ENCODE data around the gene NLE1.

Gene NLE1

DNA sequence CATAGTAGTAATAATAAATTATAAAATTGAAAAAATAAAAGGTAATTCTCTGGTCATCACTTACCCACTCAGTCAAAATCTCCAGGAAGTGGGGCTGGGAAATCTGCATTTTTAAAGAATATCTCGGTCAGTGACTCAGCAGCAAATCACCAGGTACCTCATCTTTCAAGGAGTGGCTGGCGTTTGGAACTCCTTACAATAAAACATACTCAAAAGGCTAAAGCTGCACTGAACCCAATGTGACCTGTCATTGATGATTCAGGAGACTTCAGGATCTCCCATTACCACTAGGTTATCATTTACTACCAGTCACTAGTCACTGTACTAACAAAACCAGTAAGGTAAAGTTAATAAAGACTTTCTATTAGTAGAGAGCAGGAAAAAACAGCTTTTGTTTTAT is 57.1 kb downstream of the NLE1 start:
- no peak for DNase-seq

DNA sequence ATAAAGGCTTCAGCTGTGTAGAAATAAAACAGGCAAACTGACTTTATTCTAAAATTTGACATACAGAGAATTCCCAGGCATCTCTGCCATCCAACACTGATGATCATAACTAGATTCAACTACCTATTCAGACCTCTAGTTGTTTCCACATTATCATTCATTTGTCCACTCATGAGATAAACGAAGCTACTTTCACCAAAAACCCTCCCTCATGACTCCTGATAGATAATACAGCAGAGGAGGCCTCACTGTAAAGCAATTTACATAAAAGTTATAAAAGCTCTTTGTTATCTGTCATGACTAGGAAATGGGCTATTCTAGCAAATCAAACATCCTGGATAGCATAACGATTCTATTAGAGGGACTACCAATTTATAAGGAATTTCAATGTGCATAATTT is 59.0 kb downstream of the NLE1 start:
- no peak for DNase-seq

DNA sequence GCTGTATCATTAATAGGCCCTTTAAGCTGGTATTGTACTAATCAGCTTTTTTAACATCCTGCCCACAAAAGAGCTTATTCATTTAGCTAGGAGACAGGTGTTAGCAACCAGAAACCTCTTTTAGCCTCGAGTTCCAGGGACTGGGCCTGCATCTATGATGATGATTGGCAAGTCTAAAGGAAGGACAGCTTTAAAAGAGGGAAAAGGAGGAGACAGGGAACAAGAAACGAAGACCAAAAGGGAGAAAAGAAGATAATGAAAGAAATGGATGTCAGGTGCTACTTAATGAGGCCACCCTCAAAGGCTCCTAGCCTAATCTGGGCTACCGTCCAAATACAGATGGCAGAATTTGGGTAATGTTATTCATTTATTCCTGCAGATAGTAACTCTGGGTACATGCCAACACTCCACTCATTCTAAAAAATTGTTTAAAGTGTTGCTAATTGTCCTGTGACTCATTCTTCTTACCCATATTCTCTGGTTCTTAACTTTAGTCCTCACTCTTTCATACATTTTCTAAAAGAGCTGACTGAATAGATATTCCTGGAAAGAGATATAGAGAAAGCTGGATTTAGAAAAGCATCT is 59.9 kb downstream of the NLE1 start:
- DNase-seq: no peak

DNA sequence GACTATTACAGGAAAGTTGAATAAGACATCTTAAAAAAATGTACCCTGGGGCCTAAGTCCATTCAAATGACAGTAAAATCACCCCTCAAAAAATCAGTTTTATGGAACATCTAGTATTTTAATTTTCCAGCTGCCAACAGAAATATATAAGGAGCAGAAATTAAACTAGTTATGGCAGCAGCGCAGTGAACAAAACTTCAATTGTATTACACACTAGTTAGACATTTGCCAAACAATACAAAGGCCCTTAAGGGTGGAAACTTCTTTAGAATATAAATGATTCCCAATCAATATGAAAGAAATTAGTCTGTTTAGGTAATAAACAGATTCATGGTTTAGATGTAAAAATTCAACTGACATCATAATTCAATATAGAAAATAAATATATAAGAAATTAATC is 60.5 kb downstream of the NLE1 start:
- no peak for DNase-seq

DNA sequence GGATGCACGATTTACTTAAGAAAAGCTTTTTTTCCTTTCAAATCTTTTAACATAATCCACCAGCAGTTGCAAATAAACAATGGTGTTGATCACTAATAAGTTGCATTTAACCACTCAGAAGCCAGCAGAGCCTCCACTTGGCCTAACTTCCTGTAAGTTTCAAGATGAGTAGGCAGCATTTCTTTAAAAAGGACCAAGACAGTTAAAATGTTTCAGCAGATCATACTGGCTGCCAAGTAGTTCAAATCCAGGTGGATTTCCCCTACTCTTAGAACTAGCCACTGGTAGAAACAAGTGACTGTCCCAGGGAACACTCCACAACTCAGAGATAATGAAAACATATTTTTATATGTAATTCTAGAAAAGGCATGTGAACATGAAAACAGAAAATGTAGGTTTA is 61.6 kb downstream of the NLE1 start:
- DNase-seq: no peak

DNA sequence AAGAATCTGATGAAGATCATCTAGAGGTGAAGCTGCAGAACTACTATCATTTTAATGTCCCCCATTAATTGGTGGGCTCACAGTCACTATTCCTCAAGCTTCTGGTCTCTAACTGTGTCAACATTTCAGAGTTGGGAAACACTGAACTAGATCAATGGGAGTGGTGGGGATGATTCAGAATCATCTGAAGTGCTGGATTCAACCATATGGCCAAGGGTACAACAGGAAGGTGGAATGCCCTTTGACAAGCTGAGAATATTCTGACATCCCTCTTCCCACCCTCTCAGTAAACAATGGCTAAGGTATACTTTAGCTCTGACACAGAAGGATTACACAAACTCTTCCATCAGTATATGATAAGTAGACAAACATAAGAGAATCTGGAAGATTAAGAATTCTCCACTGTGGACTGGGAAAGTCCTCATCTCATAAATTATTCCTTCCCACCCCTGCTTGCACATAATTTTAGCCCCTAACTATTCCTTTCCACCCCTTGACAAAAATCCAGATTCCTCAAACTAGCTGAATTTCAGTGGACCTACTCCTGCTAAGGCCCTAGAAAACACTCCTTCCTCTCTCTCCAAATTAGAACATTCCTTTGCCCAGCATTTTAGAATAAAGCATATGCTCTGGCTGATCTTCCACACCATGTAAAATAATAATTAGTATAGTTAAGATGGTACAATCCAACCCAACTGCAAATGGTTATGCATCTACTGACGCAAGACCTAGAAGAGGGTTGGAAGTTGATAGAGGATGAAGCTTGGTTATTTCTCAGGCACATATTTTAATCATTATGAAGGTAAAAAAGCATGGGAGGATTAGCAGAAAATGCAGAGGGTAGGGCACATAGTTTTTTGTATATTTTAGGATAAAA is 62.3 kb downstream of the NLE1 start:
- no peak for DNase-seq

All from activated CD8-positive, alpha-beta memory T cell treated with anti-CD3 and anti-CD28 coated beads, Interleukin-2, amount 50 U/mL, for 48 hours (primary cell).